HepG2 (cell line): ENCODE data around the gene SLC16A3. TPM values are rescaled to one million over a fixed set of nuclear protein-coding genes. Genes with fewer than 3 reads are reported as not detected.
A peak's percentile ranks its signal among the peaks of the same experiment; 100 is the strongest.

Source experiments
- CHD4 ChIP-seq: fragments of 200-600 bp; sonication (generic); IDR thresholded peaks from 2 replicates; pipeline ENCODE4 v1.7.0; 2017; ENCODE audit warnings: mild to moderate bottlenecking, low read length, borderline replicate concordance
- DNMT3B ChIP-seq: conservative IDR thresholded peaks from 2 replicates; pipeline ENCODE4 v1.6.1; 2016; ENCODE audit warnings: missing biosample characterization, control low read depth
- ELF3 ChIP-seq: IDR thresholded peaks from 2 replicates; pipeline ENCODE4 v1.6.1; 2016; ENCODE audit warnings: missing genetic modification reagents, missing compliant biosample characterization
- HNF4A ChIP-seq: sonication (generic); formaldehyde crosslinking; IDR thresholded peaks from 2 replicates; pipeline ENCODE4 v1.4.0; 2020; ENCODE audit warnings: missing genetic modification reagents
- HNRNPL ChIP-seq: fragments of 200-400 bp; formaldehyde crosslinking; IDR thresholded peaks from 2 replicates; pipeline ENCODE4 v1.6.1; 2017; ENCODE audit warnings: mild to moderate bottlenecking, low read depth, low read length
- HOXA9 ChIP-seq: sonication (generic); formaldehyde crosslinking; IDR thresholded peaks from 2 replicates; pipeline ENCODE4 v1.8.1; 2022; ENCODE audit warnings: missing genetic modification reagents, mild to moderate bottlenecking, moderate library complexity, borderline replicate concordance
- MIXL1 ChIP-seq: IDR thresholded peaks from 2 replicates; pipeline ENCODE4 v1.6.1; 2016
- NCOA1 ChIP-seq: sonication (generic); formaldehyde crosslinking; IDR thresholded peaks from 2 replicates; pipeline ENCODE4 v1.9.0; 2021; ENCODE audit warnings: missing genetic modification reagents
- NFATC3 ChIP-seq: sonication (generic); formaldehyde crosslinking; IDR thresholded peaks from 2 replicates; pipeline ENCODE4 v1.5.1; 2020; ENCODE audit warnings: mild to moderate bottlenecking, missing genetic modification reagents
- NR2F6 ChIP-seq, 2 experiments: IDR thresholded peaks; 2 replicates each; pipeline ENCODE4 v1.6.1; 2016; ENCODE audit warnings: antibody characterized with exemption in 1 of 2, mild to moderate bottlenecking in 1 of 2
- PAF1 ChIP-seq: IDR thresholded peaks from 2 replicates; pipeline ENCODE4 v1.6.1; 2016; ENCODE audit warnings: missing genetic modification reagents, missing compliant biosample characterization
- PCBP1 ChIP-seq: fragments of 200-400 bp; formaldehyde crosslinking; IDR thresholded peaks from 2 replicates; pipeline ENCODE4 v1.6.1; 2017; ENCODE audit warnings: mild to moderate bottlenecking, low read depth, low read length, borderline replicate concordance
- POGZ ChIP-seq: sonication (generic); formaldehyde crosslinking; IDR thresholded peaks from 2 replicates; pipeline ENCODE4 v1.4.0; 2020; ENCODE audit warnings: mild to moderate bottlenecking, missing genetic modification reagents
- PRDM4 ChIP-seq: sonication (generic); formaldehyde crosslinking; IDR thresholded peaks from 2 replicates; pipeline ENCODE4 v1.9.0; 2021; ENCODE audit warnings: missing genetic modification reagents, borderline replicate concordance
- ZNF205 ChIP-seq: IDR thresholded peaks from 2 replicates; pipeline ENCODE4 v1.6.1; 2018; ENCODE audit warnings: missing biosample characterization, missing genetic modification reagents
- ZNF276 ChIP-seq: sonication (generic); formaldehyde crosslinking; IDR thresholded peaks from 2 replicates; pipeline ENCODE4 v1.4.0; 2020; ENCODE audit warnings: mild to moderate bottlenecking, low read depth, missing genetic modification reagents
- ZNF574 ChIP-seq: sonication (generic); formaldehyde crosslinking; IDR thresholded peaks from 2 replicates; pipeline ENCODE4 v1.4.0; 2020; ENCODE audit warnings: missing genetic modification reagents
- ZNF672 ChIP-seq: sonication (generic); formaldehyde crosslinking; IDR thresholded peaks from 2 replicates; pipeline ENCODE4 v1.8.1; 2022; ENCODE audit warnings: missing genetic modification reagents
- ZNF839 ChIP-seq: sonication (generic); formaldehyde crosslinking; IDR thresholded peaks from 2 replicates; pipeline ENCODE4 v1.4.0; 2020; ENCODE audit warnings: missing genetic modification reagents, mild to moderate bottlenecking, borderline replicate concordance
- ZNF891 ChIP-seq: sonication (generic); formaldehyde crosslinking; IDR thresholded peaks from 2 replicates; pipeline ENCODE4 v1.5.0; 2020; ENCODE audit warnings: mild to moderate bottlenecking, missing genetic modification reagents
- polyA plus RNA-seq, 8 experiments: library from polyadenylated mRNA; depleted of rRNA in 3 of 8; stranded (reverse) in 7 of 8; unstranded in 1 of 8; fragments of >200 nt; fragmentation: Illumina TruSeq in 4 of 8; extraction: Trizol in 4 of 8; gene quantifications; 2 replicates each; pipeline versions ENCODE4 v1.2.1 to v1.2.3, GENCODE V29; 2011 to 2016; ENCODE audit warnings: low read depth in 4 of 8, missing spikeins in 1 of 8, mixed read lengths in 1 of 8; ENCODE audit not compliant: insufficient read depth in 1 of 8
- total RNA-seq, 5 experiments: library from RNA; depleted of rRNA; stranded (reverse); fragments of >200 nt; fragmentation: Illumina TruSeq; extraction: Trizol; gene quantifications; 2 replicates each; pipeline ENCODE4 v1.2.3, GENCODE V29; 2016; ENCODE audit warnings: low read depth in 1 of 5
- TF ChIP-seq, protein P1 (sequence below): sonication (generic); formaldehyde crosslinking; IDR thresholded peaks from 2 replicates; pipeline ENCODE4 v1.5.1; 2020; ENCODE audit warnings: missing genetic modification reagents, mild to moderate bottlenecking, borderline replicate concordance

The SLC16A3 gene
- total and polyA plus RNA-seq, 2 of the 13 experiments (the other 11 are each of a cell fraction or from before 2014, with no cell fraction given): 242 to 349 TPM

DNA sequence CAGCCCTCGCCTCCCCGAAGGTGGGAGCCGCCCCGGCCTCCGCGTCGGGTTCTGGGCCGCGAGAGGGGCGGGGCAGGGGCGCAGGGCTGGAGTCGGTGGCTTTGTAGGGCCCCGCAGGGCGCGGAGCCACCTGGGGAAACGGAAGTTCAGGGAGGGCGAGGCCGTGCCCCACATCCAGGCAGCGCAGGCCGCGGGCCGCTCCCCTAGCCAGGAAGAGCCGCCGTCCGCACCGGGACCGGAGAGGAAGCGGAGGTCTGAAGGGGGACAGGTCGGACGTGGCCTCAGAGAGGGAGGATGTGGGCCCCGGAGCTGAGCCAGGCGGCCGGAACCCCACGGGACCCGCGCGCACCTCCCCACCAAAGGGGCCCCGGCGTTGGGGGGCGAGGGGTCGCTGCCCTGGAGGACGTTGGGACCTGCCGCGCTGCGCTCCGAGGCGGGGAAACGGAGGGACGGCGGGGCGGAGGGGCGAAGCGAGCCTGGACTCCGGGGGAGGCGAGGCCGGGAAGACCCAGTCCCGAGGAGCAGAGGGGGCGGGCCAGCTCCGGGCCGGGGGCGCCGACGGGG, 482 bp upstream of the SLC16A3 start (continued):
- TF ChIP-seq ZNF574 (CRISPR knock-in tag): no peak; the same call in 1 of the 2 replicates
- TF ChIP-seq ELF3 (CRISPR knock-in tag): peak; percentile 63; the same call in 1 of the 2 replicates
- 0 out of 2 replicates have a peak, but pooled peaks have one; percentile 81 for TF ChIP-seq HOXA9
- TF ChIP-seq ZNF276: no peak
- TF ChIP-seq HNRNPL: peak; percentile 64; the same call in 1 of the 2 replicates
- TF ChIP-seq NCOA1: no peak
- TF ChIP-seq DNMT3B: no peak
- no peak for TF ChIP-seq NR2F6 (IDR thresholded peaks at IDR 0.05)
- peak; percentile 30; the same call in 1 of the 2 replicates for TF ChIP-seq NR2F6 (CRISPR knock-in tag; IDR thresholded peaks at IDR 0.05)
- TF ChIP-seq ZNF672 (CRISPR knock-in tag): 0 out of 2 replicates have a peak, but pooled peaks have one; percentile 64
- TF ChIP-seq ZNF839 (CRISPR knock-in tag): peak; percentile 54; the same call in 1 of the 2 replicates
- TF ChIP-seq, protein P1, sequence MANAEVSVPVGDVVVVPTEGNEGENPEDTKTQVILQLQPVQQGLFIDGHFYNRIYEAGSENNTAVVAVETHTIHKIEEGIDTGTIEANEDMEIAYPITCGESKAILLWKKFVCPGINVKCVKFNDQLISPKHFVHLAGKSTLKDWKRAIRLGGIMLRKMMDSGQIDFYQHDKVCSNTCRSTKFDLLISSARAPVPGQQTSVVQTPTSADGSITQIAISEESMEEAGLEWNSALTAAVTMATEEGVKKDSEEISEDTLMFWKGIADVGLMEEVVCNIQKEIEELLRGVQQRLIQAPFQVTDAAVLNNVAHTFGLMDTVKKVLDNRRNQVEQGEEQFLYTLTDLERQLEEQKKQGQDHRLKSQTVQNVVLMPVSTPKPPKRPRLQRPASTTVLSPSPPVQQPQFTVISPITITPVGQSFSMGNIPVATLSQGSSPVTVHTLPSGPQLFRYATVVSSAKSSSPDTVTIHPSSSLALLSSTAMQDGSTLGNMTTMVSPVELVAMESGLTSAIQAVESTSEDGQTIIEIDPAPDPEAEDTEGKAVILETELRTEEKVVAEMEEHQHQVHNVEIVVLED (CRISPR knock-in tag): peak; percentile 59; the same call in 1 of the 2 replicates
- no peak for TF ChIP-seq PRDM4 (CRISPR knock-in tag)
- no peak for TF ChIP-seq HNF4A
- 0 out of 2 replicates have a peak, but pooled peaks have one; percentile 38 for TF ChIP-seq POGZ (CRISPR knock-in tag)
- no peak for TF ChIP-seq PAF1 (CRISPR knock-in tag)
- 0 out of 2 replicates have a peak, but pooled peaks have one; percentile 2 for TF ChIP-seq PCBP1
- peak; percentile 61; the same call in 1 of the 2 replicates for TF ChIP-seq ZNF205 (CRISPR knock-in tag)
- no peak for TF ChIP-seq CHD4
- TF ChIP-seq MIXL1 (CRISPR knock-in tag): 0 out of 2 replicates have a peak, but pooled peaks have one; percentile 9
- peak; percentile 61; the same call in 1 of the 2 replicates for TF ChIP-seq NFATC3 (CRISPR knock-in tag)
- no peak for TF ChIP-seq ZNF891
